T47D (cell line): Measurements from ENCODE around the gene DNAJC9.

ENCODE experiments used
- DNase-seq, 2 experiments: peaks; one replicate each; pipeline versions ENCODE4 v3.0.0 to v3.0.0-alpha.2; 2011 to 2012; ENCODE audit warnings: low read depth in 1 of 2, low spot score in 1 of 2
- JUND ChIP-seq: IDR thresholded peaks from 2 replicates; pipeline ENCODE4 v1.6.1; 2012; ENCODE audit warnings: low read depth
- in situ Hi-C: cut with HindIII; loops from 2 replicates; pipeline ENCODE4 v1.10.0; 2016; ENCODE audit warnings: low sequenced_read_pairs, low pct_unique_long_range_greater_than_20kb

The DNAJC9 gene

GRCh38 chr10:73252445-73253224, 5.6 kb upstream of the DNAJC9 start, which contains the start of gene MRPS16:
Gene MRPS16, minus strand, starts transcription at chr10:73252644. Its CDS starts 162 bp downstream, at chr10:73252482.
- peak; percentile 95 to 99 for DNase-seq
- no peak; the same call in 1 of the 2 replicates for TF ChIP-seq JUND
- in situ Hi-C loops: no loop called here

GRCh38 chr10:73251683-73252444, 4.8 kb upstream of the DNAJC9 start:
- in situ Hi-C loops: no loop called here
- TF ChIP-seq JUND: no peak
- peak in 1 of 2 experiments; percentile 42 for DNase-seq

GRCh38 chr10:73248259-73248724, 1.2 kb upstream of the DNAJC9 start:
- no peak for DNase-seq
- TF ChIP-seq JUND: no peak
- in situ Hi-C loops: no loop called here

GRCh38 chr10:73247509-73248258, 629 bp upstream of the DNAJC9 start:
- in situ Hi-C loops: no loop called here
- DNase-seq: no peak

GRCh38 chr10:73246322-73246645, 771 bp downstream of the DNAJC9 start:
- in situ Hi-C loops: no loop called here
- no peak for DNase-seq
- TF ChIP-seq JUND: no peak

More at GRCh38 chr10:73247509-73248258, 629 bp upstream of the DNAJC9 start:
- TF ChIP-seq JUND: no peak

DNA sequence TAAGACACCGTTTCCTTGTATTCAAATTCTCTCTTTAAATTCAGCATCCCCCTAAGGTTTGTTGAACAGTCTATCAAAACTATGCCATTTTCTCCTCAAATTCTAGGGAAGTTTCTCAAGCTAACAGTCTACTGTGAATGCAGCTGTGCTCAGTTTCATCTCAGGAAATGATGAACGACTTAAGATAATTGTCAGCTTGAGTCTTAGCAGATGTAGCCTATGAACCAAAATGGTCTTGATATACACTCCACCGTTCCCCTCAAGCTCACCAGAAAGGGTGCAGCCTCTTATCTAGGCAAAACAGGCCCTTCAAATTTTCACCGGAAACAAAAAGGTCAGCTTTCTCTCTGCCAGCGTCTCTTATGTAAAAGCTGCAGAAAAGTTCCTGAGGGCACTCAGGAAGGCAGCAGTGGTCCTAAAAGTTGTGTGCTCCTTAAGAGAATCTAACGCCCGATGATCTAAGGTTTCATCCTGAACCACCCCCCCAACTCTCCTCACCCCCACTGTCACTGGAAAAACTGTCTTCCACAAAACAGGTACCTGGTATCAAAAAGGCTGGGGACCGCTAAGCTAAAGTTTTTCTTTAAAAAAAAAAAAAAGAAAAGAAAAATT, 2.1 kb downstream of the DNAJC9 start:
- DNase-seq: no peak
- TF ChIP-seq JUND: no peak
- in situ Hi-C loops: no loop called here

DNA sequence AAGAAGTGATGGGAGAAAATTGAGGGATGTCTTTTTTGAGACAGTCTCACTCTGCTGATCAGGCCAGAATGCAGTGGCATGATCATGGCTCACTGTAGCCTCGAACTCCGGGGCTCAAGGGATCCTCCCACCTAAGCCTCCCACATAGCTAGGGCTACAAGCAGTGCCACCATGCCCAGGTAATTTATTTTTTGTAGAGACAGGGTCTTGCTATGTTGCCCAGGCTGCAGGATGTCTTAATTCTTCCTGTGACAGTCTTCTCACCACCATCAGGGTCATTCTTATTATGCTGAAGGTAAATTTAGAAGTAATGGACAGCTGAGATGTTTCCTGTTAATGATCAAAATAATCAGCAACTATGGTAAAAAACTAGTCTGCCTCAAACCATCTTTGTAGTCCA, 7.1 kb downstream of the DNAJC9 start:
- TF ChIP-seq JUND: no peak
- no peak for DNase-seq
- in situ Hi-C loops: no loop called here

DNA sequence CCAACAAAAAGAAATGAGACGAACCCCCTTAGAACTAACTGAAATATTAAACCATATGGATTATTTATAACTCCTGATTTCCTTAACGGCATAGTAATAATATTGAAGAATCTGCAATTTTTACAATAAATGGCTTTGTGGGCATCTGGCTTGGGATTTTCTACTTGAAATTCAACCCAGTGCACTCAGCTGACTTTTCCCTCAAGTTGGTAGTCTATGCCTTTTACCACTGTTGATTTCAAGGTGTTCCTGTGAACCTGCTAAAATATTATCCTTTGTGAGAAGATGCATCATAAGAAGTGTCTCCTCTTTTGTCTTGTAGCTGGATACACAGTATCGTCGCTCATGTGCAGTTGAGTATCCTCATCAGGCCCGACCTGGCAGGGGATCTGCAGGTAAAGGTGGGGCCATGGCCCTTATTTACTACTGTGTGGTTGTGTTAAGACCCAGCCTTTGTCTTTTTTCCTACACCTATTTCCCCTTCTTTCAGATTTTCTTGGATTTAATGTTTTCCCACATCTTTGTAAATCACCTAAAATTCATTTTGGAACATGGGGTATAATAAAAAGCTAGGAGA, 8.0 kb downstream of the DNAJC9 start:
- DNase-seq: no peak
- no peak for TF ChIP-seq JUND
- in situ Hi-C loops: no loop called here

GRCh38 chr10:73234695-73235094, 12.4 kb downstream of the DNAJC9 start:
- in situ Hi-C loops: no loop called here
- no peak for TF ChIP-seq JUND
- no peak for DNase-seq

DNA sequence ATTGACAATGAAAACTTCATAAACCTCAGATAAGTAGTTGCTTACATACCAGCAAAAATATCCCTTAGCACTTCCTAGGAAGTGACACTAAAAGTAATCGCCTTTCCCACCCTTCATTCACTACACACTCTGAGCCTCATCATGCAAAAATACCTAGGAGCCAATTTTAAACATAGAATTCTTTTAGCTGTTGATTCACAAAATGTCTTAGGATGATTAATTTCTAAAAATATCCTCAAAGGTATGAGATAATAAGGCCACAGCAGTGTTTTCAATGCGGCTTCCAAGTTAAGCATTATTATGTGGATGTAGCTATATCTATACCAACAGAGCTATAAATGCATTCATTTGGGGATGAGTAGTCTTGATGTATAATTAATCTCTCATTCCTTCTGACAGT, 13.2 kb downstream of the DNAJC9 start:
- TF ChIP-seq JUND: no peak
- in situ Hi-C loops: no loop called here
- DNase-seq: no peak

DNA sequence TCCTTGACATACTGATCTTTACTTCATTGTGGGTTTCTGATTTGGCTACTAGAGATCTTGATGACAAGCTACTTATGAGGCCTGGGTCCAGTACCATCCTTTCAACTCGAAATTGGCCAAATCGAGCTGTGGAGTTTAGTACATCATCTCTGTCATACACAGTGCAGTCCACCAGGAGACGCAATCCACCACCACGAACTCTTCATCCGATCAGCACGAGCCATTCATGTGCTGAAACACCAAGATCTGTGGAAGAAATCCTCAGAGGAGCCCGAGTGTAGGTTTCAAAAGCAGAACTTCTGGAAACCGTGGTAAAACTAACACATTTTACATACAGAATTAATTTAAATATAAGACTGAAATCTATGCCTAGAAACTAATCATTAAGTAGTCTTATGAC, 14.2 kb downstream of the DNAJC9 start:
- peak in 1 of 2 experiments; percentile 42 for DNase-seq
- in situ Hi-C loops: no loop called here
- TF ChIP-seq JUND: no peak

GRCh38 chr10:73229567-73229966, 17.5 kb downstream of the DNAJC9 start:
- in situ Hi-C loops: no loop called here
- TF ChIP-seq JUND: no peak
- no peak for DNase-seq
